NCI-H82 (cell line): ENCODE measurements around the gene L3MBTL4.

Experiments
- DNase-seq: peaks from one replicate; lab custom pipeline; 2025; lab: John Stamatoyannopoulos, UW

L3MBTL4 gene

DNA sequence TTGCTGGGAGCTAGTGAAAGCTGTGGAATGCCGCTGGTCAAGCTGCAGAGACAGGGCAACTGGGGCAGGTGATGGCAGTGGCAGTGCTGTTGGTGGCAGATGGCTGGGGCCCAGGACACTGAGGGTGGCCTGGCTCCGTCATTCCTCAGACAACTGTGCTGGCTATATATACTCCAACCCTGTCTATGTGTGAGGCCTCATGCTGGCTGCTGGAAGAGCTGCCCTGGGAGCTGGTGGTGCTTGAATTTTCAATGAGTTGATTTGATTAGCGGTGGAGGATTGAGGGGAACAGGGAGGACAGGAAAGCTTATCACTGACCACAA is 452.9 kb downstream of the L3MBTL4 start:
- DNase-seq = no peak

DNA sequence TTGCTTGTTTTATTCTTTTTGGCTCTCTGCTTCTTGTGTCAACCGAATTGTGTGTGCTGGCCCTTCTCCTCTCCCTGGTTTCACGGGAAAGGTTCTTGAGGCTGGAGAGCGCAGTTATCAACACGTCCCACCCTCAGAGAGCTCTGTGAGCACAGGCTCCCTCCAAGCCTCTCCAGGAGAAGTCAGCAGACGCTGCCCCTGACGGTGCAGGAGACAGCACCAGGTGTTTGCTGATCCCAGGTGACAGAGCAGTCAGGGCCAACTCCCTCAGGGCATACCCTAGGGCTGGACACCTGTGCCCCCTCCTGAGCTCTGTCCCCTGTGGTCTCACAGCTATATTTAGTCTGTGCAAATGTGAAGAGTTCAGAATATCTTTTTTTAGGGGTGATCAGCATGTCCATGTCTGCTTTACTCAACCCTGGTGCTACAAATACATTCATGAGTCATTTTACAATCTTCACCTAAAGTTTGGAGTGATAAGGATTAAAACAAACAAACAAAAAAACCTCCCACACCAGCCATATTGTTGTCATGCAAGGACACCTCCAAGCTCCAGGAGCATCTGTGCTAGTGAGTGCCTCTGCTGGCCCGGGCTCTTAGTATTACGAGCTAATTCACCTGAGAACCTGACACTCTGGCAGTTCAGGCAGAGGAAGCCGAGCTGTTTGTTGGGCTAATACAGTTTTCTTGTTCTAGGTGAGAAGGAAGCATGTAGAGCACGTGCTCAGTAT is 453.4 kb downstream of the L3MBTL4 start:
- no peak for DNase-seq

DNA sequence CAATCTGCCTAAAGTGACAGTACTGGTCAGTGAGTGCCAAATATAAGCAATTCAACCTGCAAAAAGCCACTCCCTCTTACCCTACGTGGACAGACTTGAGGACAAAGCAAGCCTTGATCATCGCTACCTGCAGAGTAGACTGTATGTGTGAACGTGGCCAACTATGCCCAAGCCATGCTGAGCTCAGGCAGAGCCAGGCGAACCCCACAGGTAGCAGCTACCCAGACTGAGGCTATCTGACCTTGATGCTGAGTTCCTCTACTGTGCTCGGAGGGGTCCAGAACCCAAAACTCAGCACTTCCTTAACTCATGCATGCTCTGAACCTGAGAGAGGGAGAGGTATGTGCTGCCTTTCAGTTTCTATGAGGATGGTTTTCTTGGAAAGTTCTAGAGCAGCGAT is 455.9 kb downstream of the L3MBTL4 start:
- no peak for DNase-seq

DNA sequence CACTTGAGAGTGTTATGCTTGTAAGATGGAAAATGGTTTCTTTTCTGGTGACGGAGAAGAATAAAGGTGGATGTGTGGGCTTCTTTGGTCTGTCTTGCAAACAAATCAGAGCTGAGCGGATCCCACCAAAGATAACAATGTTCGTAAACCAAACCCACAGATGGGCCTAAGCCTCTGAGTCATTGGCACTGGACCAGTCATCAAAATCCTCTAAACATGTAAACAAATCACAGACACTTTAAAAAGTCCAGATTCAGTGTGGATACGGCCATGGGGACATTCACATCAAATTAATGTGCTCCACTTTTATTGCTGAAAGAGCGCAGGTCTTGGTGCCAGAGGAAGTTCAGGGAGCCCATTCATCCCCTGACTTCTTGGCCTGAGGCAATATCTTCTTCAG is 458.9 kb downstream of the L3MBTL4 start:
- no peak for DNase-seq

DNA sequence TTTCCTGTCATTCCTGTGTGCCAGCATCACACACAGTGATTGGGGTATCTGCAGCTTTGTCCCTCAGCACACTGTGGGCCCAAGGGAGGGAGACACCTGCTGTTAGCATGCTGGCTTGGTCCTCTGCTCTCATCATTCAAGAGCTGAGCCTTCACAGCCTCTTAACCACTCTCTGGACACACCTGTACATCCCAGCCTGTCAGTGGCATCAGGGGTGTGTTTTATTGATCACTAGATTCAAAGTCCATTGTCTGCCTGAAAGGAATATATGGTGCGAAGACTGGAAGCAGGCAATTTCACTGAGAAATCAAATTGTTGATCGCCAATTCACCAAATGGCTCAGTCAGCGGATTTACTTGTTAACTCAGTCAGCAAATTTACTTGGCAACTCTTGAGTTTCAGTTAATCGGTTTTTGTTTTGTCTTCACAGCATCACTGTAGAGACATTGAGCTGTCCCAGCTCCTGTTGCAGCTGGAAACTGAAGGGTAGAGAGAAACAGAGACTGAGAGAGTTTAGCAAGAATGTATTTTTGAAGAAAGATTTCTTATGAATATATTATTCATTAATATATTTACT is 463.1 kb downstream of the L3MBTL4 start:
- DNase-seq = no peak

DNA sequence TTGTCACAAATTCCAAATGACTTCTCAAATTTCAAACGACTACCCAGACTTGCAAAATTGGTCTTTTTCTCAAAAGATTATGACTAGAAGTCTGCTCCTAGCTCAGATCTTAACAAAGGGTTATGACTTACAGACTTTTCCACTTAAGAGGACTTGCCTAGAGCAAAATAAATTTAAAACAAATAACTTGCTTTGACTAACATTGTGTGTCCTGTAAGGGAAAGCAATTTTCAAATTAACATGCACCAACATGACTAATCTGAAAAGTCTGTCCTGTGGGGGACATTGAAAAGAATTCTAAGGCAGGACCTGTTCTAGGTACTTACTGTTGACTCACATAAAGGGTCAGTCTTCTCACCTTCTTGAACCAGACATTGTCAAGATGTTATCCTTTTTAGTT is 465.9 kb downstream of the L3MBTL4 start:
- no peak for DNase-seq

DNA sequence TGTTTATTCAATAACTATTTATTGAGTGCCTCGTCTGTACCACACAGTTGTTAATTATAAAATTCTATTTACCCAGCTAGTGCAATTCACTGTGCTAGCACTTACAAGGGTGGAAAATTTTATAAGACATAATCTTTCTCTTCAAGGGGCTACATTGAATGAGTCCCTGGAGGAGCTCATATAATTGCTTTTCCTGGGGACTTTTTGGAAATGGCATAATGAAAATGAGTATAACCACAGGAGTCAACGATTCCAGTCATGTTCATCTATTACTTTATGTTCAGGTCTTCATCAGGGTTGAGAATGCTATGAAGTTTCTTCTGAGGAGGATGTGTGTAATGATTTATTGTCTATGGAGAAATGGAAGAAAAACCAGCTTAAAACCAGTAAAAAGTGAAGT is 466.5 kb downstream of the L3MBTL4 start:
- no peak for DNase-seq

DNA sequence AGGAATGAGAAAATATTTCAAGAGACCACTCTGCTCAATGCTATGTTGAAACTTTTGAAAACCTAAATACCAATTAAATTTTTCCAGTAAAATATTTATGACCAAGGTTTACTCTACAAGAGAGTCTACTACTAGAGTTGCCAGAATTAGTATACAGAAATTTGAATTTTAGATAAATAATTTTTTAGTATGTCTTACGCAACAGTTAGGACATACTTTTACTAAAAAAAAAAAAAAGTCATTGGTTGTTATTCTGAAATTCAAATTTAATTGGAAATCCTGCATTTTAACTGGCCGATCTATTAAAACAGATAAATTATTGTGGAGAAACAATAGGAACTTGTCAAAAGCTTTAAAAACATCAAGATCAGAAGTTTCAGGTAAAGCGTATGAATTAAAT is 470.3 kb downstream of the L3MBTL4 start:
- DNase-seq = no peak

DNA sequence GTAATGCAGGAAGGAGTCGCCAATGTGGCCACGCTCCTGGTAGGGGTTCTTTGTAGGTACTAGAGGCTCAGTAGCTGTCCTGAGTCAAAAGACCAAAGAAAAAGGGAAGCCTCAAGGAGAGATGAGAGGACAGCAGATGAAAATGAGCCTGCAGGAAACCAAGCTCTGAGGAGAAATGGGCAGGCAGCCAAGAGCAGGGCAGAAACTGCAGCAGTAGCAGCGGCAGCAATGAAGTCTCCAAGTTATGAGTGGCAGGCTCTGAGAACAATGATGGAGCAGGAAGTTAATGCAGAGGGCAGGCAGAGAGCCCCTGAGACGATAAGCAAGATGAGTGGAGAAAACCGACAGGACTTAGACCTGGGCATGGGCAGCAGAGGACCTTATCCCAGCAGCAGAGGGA is 471.2 kb downstream of the L3MBTL4 start:
- DNase-seq = no peak

DNA sequence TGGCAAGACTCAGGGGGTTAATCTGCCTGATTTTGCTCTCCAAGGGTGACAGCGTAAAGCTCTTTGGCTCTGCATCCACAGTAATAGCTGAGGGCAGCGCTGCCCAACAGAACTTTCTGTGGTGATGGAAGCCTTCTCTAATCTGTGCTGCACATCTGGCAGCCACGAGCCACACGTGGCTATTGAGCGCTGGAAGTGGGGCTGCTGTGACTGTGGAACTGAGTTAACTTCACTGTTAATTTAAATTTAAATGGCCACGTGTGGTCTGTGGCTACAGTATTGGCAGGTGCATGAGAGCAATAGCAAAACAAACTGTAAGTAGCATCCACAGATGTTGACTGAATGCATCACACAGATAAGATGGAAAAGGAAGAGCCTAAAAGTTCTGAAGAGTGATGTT is 472.1 kb downstream of the L3MBTL4 start:
- DNase-seq = no peak

DNA sequence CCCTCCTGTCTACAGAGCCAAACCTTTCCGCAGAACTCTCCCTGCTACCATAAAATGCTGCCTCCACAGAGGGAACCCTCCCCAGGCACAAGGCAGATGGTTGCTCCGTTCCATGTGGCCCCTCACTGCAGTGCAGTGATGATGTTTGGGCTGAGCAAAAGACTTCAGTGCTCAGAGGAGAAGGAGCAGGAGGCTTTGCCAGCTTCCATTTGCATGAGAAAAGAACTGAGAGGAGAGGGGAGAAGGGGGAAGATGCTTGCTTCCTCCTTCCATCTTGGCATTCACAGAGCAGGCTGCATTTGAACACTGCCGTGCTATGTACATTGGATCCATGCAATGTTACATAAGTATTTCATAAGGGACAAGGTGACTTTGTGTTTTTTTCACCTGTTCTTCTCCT is 472.8 kb downstream of the L3MBTL4 start:
- no peak for DNase-seq

DNA sequence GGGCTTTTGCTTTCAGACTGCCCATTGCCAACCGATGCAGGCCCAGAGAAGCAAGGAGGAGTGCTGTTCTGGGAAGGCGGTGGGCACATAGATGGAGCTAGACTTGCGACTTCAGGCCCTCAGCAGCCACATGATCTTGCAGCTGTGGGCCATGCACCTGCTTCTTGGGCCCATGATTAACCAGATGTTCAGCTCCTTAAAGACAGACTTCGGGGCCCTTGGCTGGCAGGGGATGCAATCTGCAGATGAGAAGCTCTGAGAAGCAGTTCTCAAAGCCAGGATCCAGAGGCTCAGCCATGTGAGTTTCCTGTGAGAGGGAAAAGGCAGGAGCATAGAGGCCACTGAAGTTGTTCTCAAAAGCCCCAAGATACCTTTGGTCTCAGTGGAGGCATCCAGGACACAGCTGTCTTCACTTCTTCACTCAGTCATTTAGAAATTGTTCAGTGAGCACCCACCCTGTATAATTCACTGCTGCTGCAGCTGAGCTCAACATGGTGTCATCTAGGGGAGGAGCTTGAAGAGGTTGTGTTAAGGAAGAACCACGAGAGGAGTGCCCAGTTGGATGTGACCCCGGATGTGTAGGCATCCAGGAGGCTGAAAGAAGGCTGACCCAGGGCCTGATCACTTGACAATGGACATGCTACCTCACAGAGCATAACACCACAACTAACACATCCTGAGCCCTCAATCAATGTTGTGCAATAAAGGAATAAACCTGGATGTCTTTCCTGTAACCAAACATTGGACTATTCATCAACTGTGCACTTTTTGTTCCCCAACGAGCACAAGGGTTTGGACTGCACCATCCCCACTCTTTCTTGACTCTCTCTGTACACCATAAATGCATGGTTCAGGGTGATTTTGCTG is 474.7 kb downstream of the L3MBTL4 start:
- no peak for DNase-seq

DNA sequence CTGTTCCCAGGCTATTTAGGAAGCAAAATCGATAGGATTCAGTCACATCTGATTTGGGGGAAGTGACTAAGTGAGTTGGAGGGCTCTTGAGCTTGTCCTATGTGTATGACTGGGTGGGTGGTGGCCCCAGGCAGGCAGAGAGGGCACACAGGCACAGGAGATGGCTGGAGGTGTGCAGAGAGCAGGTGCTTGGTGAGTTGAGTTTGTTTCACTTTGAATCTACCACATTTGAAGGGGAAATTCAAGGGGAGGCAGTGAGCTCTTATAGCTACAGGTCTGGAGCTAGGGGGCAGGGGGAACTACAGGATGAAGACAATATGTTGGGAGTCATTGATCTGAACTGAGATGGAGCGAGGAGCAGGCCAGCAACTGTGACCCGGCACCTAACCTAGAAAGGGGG is 476.9 kb downstream of the L3MBTL4 start:
- no peak for DNase-seq

DNA sequence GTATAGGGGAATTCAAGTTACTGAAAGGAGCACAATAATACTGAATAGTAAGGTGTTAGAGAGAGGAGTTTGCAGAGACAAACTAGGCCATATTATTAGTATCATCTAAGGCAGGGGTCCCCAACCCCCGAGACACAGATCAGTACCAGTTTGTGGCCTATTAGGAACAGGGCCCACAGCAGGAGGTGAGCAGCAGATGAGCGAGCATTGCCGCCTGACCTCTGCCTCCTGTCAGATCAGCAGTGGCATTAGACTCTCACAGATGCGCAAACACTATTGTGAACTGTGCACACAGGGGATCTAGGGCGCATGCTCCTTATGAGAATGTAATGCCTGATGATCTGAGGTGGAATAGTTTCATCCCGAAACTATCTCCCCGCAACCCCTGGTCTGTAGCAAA is 477.6 kb downstream of the L3MBTL4 start:
- DNase-seq = no peak

DNA sequence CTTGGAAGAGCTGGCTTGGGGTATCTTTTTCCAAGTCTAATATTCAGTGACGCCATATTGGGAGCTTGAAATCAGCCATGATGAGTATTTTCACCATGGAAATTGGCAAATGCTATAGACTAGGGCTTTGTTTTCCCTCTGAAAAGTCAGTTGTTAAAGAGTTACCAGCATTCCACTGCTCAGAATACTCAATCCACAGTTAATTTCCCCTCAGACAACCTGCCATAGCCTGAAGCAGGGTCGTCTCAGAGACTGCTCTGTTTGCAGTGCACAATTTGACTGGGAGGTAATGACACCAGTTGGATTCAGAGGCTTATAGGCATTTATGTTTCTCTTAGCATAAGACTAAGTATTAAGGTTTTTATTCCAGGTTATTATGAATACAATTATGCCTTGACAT is 483.9 kb downstream of the L3MBTL4 start:
- DNase-seq = no peak

DNA sequence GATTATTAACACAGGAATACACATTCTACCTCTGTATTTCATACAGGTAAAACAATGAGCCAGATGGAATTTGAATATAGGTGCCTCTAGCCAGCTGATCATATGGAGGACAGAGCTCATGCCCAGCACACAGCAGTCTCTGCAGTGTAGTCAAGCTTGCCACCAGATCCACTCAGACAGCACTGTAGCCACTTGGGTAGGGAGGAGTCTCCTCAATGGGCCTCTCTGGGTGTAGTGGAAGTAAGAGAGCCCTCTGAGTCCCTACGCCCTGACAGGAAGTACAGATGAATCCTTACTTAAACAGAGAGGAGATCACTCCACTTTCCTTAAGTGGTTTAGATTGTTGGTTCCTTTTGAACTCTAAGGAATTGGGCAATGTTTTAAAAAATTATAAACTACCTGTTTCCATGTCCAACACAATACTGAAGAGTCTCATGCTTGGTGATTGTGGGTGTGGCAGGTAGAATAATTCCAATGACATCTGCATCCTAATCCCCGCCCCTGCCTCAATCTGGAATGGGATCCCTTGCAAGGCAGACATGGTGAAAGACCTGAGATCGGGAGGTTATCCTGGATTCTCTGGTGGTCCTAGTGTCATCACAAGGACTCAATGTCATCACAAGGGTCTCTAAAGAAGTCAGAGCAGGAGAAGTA is 496.4 kb downstream of the L3MBTL4 start:
- no peak for DNase-seq

DNA sequence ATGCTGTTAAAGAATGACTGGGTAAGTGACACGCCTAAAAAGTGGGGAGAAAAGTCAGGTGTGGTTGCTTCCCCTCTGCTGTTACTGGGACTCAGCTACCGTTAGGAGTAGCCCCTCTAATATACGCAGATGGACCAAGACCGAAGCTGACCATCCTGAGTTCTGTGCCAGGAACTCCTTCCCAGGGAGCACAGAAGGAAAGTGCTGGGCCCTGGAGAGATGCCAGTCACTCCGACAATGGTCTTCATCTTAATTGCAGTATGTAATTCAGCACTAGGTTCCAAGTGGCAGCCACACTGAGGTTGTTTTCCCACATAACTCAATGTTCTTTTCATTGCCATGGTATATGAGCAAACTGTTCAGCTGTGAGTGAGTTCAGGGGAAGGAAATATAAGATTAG is 499.8 kb downstream of the L3MBTL4 start:
- DNase-seq = no peak

DNA sequence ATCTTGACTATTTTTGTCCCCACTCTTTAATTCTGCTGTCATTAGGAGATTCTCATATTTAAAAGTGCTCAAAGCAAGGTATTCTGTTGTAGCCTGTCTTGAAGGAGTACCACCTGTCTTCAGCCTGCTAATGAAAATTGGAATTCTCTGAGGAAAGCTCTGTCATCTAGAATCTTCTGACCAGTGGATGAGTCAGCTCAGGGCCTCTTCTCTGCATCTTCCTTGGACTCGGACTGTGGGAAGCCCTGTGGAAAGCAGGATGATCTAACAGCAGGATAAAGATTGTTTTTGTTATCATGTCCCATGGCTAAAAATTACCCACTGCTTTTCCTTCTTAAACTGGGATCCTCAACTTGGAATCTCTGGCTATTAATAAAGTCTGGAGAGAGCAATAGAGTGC is 500.7 kb downstream of the L3MBTL4 start:
- no peak for DNase-seq

DNA sequence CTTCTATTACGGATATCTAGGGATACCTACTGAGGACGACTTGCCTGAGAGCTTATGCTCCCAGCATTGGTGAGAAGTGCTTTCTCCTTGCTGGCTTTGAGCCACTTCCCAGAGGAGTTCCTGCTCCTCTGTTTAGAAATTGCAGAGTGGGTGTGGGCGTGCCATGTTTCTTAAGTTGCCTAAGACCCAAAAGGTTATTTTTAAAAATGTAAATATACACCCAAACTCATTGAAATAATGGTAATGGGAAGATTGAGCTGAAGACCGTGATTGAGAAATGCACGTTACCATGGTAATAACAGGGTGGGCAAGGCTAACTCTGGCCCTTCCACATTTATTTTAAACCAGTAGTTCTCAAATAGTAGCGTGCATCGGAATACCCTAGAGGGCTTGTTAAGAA is 502.1 kb downstream of the L3MBTL4 start:
- no peak for DNase-seq

DNA sequence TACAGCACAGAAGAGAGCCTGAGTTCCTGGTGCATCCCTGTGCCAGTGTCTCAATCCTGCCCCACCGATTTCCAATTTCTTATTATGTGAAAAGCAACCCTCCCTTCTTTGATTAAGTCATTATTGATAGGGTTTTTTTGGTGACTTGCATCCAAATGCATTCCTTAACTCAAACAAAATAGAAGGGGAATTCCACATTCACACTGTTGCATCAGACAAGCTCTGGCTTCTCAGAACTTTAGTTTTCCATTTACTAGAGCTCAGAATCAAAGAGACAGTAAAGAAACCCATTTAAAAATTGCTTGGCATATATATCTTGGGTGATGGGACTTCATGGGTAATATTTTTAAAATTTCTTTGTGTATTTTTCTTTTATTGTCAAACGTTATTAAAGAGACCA is 505.6 kb downstream of the L3MBTL4 start:
- no peak for DNase-seq
